WTC11 (cell line): Measurements from ENCODE around the gene PAQR8. TPM values are rescaled to one million over a fixed set of nuclear protein-coding genes. Genes with fewer than 3 reads are reported as not detected.

Experiments used
- ATAC-seq: fragments of 200-7000 bp; cut with Tn5 transposase; 2 replicates; pipeline ENCODE4 v1.10.0; 2021; ENCODE audit warnings: mild to moderate bottlenecking, moderate library complexity
- CTCF ChIA-PET: fragments of 300-600 bp; sonication (Branson Sonifier 250); formaldehyde crosslinking; loops from one replicate; lab custom pipeline; 2021; ENCODE audit warnings: antibody characterized with exemption; lab: Charles Lee
- POLR2A ChIA-PET: fragments of 350-600 bp; sonication (Branson Sonifier 250); formaldehyde crosslinking; loops from one replicate; lab custom pipeline; 2021; ENCODE audit warnings: antibody characterized with exemption; lab: Charles Lee
- DNase-seq: peaks from one replicate; pipeline ENCODE4 v3.0.0; 2021; ENCODE audit warnings: low spot score
- H3K27ac Mint-ChIP-seq: 2 replicates; pipeline ENCODE4 v1.8.0; 2021; ENCODE audit warnings: mixed read lengths
- H3K27me3 Mint-ChIP-seq: 2 replicates; pipeline ENCODE4 v1.8.0; 2021; ENCODE audit warnings: low read depth, mild to moderate bottlenecking, moderate library complexity, mixed read lengths
- H3K36me3 Mint-ChIP-seq: 2 replicates; pipeline ENCODE4 v1.8.0; 2021; ENCODE audit warnings: mixed read lengths
- H3K4me1 Mint-ChIP-seq: 2 replicates; pipeline ENCODE4 v1.8.0; 2022; ENCODE audit warnings: mixed read lengths
- H3K4me3 Mint-ChIP-seq: 2 replicates; pipeline ENCODE4 v1.8.0; 2021; ENCODE audit warnings: mild to moderate bottlenecking, moderate library complexity, mixed read lengths
- H3K9me3 Mint-ChIP-seq: 2 replicates; pipeline ENCODE4 v1.8.0; 2021; ENCODE audit warnings: mixed read lengths
- CBFB ChIP-seq: sonication (generic); formaldehyde crosslinking; IDR thresholded peaks from 2 replicates; pipeline ENCODE4 v1.8.1; 2022; ENCODE audit warnings: mild to moderate bottlenecking, low read depth, missing genetic modification reagents
- ELF4 ChIP-seq: sonication (generic); formaldehyde crosslinking; IDR thresholded peaks from 2 replicates; pipeline ENCODE4 v1.8.1; 2022; ENCODE audit warnings: low read depth, mild to moderate bottlenecking, moderate library complexity, missing genetic modification reagents
- EMX1 ChIP-seq: fragments of 250-450 bp; sonication (Bioruptor Pico); IDR thresholded peaks from 2 replicates; pipeline ENCODE4 v1.8.0; 2021; ENCODE audit warnings: mild to moderate bottlenecking
- ETV6 ChIP-seq: sonication (generic); formaldehyde crosslinking; IDR thresholded peaks from 2 replicates; pipeline ENCODE4 v1.8.1; 2022; ENCODE audit warnings: mild to moderate bottlenecking, missing genetic modification reagents
- GABPB1 ChIP-seq: sonication (generic); formaldehyde crosslinking; IDR thresholded peaks from 2 replicates; pipeline ENCODE4 v1.8.1; 2023; ENCODE audit warnings: mild to moderate bottlenecking, missing genetic modification reagents
- GTF2I ChIP-seq: fragments of 250-450 bp; sonication (Bioruptor Pico); conservative IDR thresholded peaks from 2 replicates; pipeline ENCODE4 v1.4.0; 2021; ENCODE audit warnings: mild to moderate bottlenecking
- IRF2 ChIP-seq: sonication (generic); formaldehyde crosslinking; IDR thresholded peaks from 2 replicates; pipeline ENCODE4 v1.8.0; 2022; ENCODE audit warnings: low read depth, missing genetic modification reagents, borderline replicate concordance
- KAT7 ChIP-seq: sonication (generic); formaldehyde crosslinking; IDR thresholded peaks from 2 replicates; pipeline ENCODE4 v1.8.1; 2023; ENCODE audit warnings: missing genetic modification reagents, mild to moderate bottlenecking, borderline replicate concordance
- MYBL2 ChIP-seq: sonication (generic); formaldehyde crosslinking; IDR thresholded peaks from 2 replicates; pipeline ENCODE4 v1.8.1; 2023; ENCODE audit warnings: mild to moderate bottlenecking, moderate library complexity, missing genetic modification reagents
- NFATC4 ChIP-seq: fragments of 250-450 bp; sonication (Bioruptor Pico); IDR thresholded peaks from 2 replicates; pipeline ENCODE4 v1.9.0; 2021; ENCODE audit warnings: mild to moderate bottlenecking
- NR2C2 ChIP-seq: sonication (generic); formaldehyde crosslinking; IDR thresholded peaks from 2 replicates; pipeline ENCODE4 v1.8.0; 2022; ENCODE audit warnings: mild to moderate bottlenecking, missing genetic modification reagents
- OVOL2 ChIP-seq: fragments of 250-450 bp; sonication (Bioruptor Pico); IDR thresholded peaks from 2 replicates; pipeline ENCODE4 v1.9.0; 2021; ENCODE audit warnings: mild to moderate bottlenecking, borderline replicate concordance
- PRRX2 ChIP-seq: fragments of 250-450 bp; sonication (Bioruptor Pico); IDR thresholded peaks from 2 replicates; pipeline ENCODE4 v1.8.0; 2021; ENCODE audit warnings: mild to moderate bottlenecking
- RELA ChIP-seq: sonication (generic); formaldehyde crosslinking; IDR thresholded peaks from 2 replicates; pipeline ENCODE4 v1.8.1; 2022; ENCODE audit warnings: missing genetic modification reagents, mild to moderate bottlenecking, borderline replicate concordance
- SMAD4 ChIP-seq: sonication (generic); formaldehyde crosslinking; IDR thresholded peaks from 2 replicates; pipeline ENCODE4 v1.8.0; 2022; ENCODE audit warnings: mild to moderate bottlenecking, missing genetic modification reagents
- TCF7 ChIP-seq: sonication (generic); formaldehyde crosslinking; IDR thresholded peaks from 2 replicates; pipeline ENCODE4 v1.8.0; 2022; ENCODE audit warnings: mild to moderate bottlenecking, low read depth, missing genetic modification reagents, moderate library complexity
- TP53 ChIP-seq: sonication (generic); formaldehyde crosslinking; IDR thresholded peaks from 2 replicates; pipeline ENCODE4 v1.8.1; 2023; ENCODE audit warnings: mild to moderate bottlenecking, missing genetic modification reagents
- ZBTB21 ChIP-seq: sonication (generic); formaldehyde crosslinking; IDR thresholded peaks from 2 replicates; pipeline ENCODE4 v1.8.1; 2023; ENCODE audit warnings: mild to moderate bottlenecking, missing genetic modification reagents, borderline replicate concordance
- ZNF121 ChIP-seq: sonication (generic); formaldehyde crosslinking; IDR thresholded peaks from 2 replicates; pipeline ENCODE4 v1.8.0; 2023; ENCODE audit warnings: missing genetic modification reagents
- ZNF138 ChIP-seq: sonication (generic); formaldehyde crosslinking; conservative IDR thresholded peaks from 2 replicates; pipeline ENCODE4 v1.8.1; 2022; ENCODE audit warnings: mild to moderate bottlenecking, moderate library complexity, missing genetic modification reagents
- ZNF416 ChIP-seq: fragments of 250-450 bp; sonication (Bioruptor Pico); IDR thresholded peaks from 2 replicates; pipeline ENCODE4 v1.9.0; 2021; ENCODE audit warnings: mild to moderate bottlenecking, inconsistent platforms
- total RNA-seq: library from RNA; stranded (reverse); gene quantifications from 3 replicates; pipeline ENCODE4 v1.2.3, GENCODE V29; 2021
- TF ChIP-seq, protein P1 (sequence below): sonication (generic); formaldehyde crosslinking; IDR thresholded peaks from 2 replicates; pipeline ENCODE4 v1.8.0; 2023; ENCODE audit warnings: mild to moderate bottlenecking, missing genetic modification reagents
- TF ChIP-seq, protein P2 (sequence below): fragments of 250-450 bp; sonication (Bioruptor Pico); IDR thresholded peaks from 2 replicates; pipeline ENCODE4 v1.9.0; 2021; ENCODE audit warnings: moderate library complexity, mild to moderate bottlenecking, inconsistent platforms, borderline replicate concordance
- TF ChIP-seq, protein P3 (sequence below): sonication (generic); formaldehyde crosslinking; conservative IDR thresholded peaks from 2 replicates; pipeline ENCODE4 v1.8.1; 2023; ENCODE audit warnings: mild to moderate bottlenecking, low read depth, missing genetic modification reagents, moderate library complexity
- TF ChIP-seq, protein P4 (sequence below): sonication (generic); formaldehyde crosslinking; IDR thresholded peaks from 2 replicates; pipeline ENCODE4 v1.8.1; 2023; ENCODE audit warnings: mild to moderate bottlenecking, missing genetic modification reagents, moderate library complexity
- TF ChIP-seq, protein P5 (sequence below): fragments of 250-450 bp; sonication (Bioruptor Pico); conservative IDR thresholded peaks from 2 replicates; pipeline ENCODE4 v1.9.0; 2021; ENCODE audit warnings: mild to moderate bottlenecking

Gene PAQR8
- total RNA-seq, 1 experiment from 2014 or later = 11.1 TPM

DNA sequence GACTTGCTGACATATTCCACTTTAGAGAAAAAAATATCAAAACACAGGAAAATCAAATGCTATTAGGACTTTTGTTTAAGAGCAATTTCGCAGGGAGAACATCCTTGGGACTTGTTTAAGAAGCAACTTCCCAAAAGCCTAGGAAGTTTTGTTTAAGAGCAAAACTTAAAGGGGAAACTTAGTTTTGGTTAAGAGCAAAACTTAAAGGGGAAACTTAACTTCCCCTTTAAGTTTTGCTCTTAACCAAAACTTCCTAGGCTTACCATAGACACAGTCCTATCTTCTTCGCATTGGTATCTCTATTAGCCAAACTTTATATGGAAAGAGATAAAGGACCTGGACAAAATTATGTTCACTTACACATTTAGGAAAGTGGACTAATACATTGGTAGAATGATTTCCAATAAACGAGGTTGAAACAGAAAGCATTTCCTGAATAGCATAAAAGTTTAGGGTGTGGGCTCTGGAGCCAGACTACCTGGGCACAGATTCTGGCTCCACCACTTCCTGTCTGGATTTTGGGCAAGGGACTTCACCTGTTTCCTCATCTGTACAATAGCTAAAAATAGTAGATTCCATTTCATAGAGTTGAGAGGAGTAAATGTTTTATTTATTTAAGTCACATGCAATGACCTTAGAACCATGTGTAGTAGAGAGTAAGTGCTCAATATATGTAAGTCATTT, 15.7 kb downstream of the PAQR8 start (continued):
- TF ChIP-seq, protein P1, sequence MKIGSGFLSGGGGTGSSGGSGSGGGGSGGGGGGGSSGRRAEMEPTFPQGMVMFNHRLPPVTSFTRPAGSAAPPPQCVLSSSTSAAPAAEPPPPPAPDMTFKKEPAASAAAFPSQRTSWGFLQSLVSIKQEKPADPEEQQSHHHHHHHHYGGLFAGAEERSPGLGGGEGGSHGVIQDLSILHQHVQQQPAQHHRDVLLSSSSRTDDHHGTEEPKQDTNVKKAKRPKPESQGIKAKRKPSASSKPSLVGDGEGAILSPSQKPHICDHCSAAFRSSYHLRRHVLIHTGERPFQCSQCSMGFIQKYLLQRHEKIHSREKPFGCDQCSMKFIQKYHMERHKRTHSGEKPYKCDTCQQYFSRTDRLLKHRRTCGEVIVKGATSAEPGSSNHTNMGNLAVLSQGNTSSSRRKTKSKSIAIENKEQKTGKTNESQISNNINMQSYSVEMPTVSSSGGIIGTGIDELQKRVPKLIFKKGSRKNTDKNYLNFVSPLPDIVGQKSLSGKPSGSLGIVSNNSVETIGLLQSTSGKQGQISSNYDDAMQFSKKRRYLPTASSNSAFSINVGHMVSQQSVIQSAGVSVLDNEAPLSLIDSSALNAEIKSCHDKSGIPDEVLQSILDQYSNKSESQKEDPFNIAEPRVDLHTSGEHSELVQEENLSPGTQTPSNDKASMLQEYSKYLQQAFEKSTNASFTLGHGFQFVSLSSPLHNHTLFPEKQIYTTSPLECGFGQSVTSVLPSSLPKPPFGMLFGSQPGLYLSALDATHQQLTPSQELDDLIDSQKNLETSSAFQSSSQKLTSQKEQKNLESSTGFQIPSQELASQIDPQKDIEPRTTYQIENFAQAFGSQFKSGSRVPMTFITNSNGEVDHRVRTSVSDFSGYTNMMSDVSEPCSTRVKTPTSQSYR = no peak
- TF ChIP-seq SMAD4 = no peak
- no peak for TF ChIP-seq IRF2 (CRISPR knock-in tag)
- no peak for TF ChIP-seq KAT7 (CRISPR knock-in tag)
- no peak for TF ChIP-seq GABPB1 (CRISPR knock-in tag)
- no peak for TF ChIP-seq ZNF138 (CRISPR knock-in tag)
- TF ChIP-seq, protein P2, sequence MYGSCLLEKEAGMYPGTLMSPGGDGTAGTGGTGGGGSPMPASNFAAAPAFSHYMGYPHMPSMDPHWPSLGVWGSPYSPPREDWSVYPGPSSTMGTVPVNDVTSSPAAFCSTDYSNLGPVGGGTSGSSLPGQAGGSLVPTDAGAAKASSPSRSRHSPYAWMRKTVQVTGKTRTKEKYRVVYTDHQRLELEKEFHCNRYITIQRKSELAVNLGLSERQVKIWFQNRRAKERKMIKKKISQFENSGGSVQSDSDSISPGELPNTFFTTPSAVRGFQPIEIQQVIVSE (CRISPR knock-in tag) = no peak
- TF ChIP-seq, protein P3, sequence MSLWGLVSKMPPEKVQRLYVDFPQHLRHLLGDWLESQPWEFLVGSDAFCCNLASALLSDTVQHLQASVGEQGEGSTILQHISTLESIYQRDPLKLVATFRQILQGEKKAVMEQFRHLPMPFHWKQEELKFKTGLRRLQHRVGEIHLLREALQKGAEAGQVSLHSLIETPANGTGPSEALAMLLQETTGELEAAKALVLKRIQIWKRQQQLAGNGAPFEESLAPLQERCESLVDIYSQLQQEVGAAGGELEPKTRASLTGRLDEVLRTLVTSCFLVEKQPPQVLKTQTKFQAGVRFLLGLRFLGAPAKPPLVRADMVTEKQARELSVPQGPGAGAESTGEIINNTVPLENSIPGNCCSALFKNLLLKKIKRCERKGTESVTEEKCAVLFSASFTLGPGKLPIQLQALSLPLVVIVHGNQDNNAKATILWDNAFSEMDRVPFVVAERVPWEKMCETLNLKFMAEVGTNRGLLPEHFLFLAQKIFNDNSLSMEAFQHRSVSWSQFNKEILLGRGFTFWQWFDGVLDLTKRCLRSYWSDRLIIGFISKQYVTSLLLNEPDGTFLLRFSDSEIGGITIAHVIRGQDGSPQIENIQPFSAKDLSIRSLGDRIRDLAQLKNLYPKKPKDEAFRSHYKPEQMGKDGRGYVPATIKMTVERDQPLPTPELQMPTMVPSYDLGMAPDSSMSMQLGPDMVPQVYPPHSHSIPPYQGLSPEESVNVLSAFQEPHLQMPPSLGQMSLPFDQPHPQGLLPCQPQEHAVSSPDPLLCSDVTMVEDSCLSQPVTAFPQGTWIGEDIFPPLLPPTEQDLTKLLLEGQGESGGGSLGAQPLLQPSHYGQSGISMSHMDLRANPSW (CRISPR knock-in tag) = no peak
- no peak for TF ChIP-seq GTF2I (CRISPR knock-in tag)
- no peak for TF ChIP-seq NFATC4 (CRISPR knock-in tag)

DNA sequence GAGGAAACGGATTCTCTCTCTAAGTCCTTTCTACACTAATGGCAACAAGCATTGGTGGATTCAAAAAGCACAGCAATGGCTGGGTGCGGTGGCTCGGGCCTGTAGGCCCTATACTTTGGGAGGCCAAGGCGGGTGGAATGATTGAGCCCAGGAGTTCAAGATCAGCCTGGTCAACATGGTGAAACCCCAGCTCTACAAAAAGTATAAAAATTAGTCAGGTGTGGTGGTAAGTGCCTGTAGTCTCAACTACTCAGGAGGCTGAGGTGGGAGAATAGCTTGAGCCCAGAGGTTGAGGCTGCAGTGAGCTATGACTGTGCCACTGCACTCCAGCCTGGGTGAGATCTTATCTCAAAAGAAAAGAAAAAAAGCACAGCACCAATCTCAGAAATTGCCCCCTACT, 19.3 kb downstream of the PAQR8 start:
- TF ChIP-seq, protein P4, sequence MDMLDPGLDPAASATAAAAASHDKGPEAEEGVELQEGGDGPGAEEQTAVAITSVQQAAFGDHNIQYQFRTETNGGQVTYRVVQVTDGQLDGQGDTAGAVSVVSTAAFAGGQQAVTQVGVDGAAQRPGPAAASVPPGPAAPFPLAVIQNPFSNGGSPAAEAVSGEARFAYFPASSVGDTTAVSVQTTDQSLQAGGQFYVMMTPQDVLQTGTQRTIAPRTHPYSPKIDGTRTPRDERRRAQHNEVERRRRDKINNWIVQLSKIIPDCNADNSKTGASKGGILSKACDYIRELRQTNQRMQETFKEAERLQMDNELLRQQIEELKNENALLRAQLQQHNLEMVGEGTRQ (CRISPR knock-in tag) = no peak
- TF ChIP-seq GTF2I (CRISPR knock-in tag) (no peak), ZNF121 (no peak), ELF4 (CRISPR knock-in tag) (no peak), TP53 (CRISPR knock-in tag) (no peak), RELA (CRISPR knock-in tag) (no peak), ZBTB21 (CRISPR knock-in tag) (no peak), OVOL2 (CRISPR knock-in tag) (no peak), KAT7 (CRISPR knock-in tag) (no peak), ETV6 (CRISPR knock-in tag) (no peak), PRRX2 (no peak), TCF7 (CRISPR knock-in tag) (no peak), CBFB (no peak), ZNF416 (CRISPR knock-in tag) (no peak), EMX1 (no peak), NR2C2 (CRISPR knock-in tag) (no peak), MYBL2 (no peak)
- TF ChIP-seq, protein P5, sequence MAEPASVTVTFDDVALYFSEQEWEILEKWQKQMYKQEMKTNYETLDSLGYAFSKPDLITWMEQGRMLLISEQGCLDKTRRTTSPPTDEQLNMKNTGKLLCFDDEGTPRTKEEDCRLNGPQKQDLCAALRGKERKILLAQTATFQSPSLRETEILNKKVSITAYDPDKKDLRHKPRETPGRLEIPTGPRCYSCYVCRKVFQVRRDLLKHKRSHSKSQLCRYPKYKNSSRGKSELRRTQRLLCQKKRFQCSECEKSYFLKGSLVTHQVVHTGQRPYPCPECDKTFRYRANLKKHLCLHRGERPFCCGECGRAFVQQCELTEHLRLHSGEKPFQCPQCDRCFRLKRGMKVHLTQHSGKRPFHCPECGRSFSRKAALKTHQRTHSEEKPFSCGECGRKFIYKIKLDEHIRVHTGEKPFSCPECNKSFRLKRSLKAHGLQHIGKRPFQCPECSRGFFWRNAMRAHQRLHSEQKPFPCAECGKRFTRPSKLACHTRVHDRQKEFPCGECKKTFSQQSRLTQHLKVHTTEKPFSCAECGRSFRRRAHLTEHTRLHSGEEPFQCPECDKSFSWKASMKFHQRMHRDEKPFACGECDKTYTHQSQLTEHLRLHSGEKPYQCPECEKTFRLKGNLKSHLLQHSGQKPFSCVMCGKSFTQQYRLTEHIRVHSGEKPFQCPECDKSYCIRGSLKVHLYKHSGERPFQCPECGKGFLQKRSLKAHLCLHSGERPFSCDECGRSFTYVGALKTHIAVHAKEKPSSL (CRISPR knock-in tag) = no peak
- DNase-seq (no peak), ATAC-seq (no peak)
- Mint-ChIP-seq H3K27me3 (no peaks in the 10 kb centered on the region), H3K4me1 (peaks cover 3% of the 10 kb centered on the region; the same call in 1 of the 2 replicates), H3K27ac (no peak overlapping the region), H3K9me3 (peaks cover 20% of the 10 kb centered on the region), H3K36me3 (peaks cover 10% of the 10 kb centered on the region), H3K4me3 (no peak overlapping the region)
- ChIA-PET CTCF (interaction anchor here (0.6 kb wide), 1 partner anchor 118 kb away, joined by 4 read pairs; no protein-coding TSS in a partner anchor), POLR2A (no interaction called here)
